HCT116 (cell line): ENCODE measurements around the gene PRR36. TPM values are rescaled to one million over a fixed set of nuclear protein-coding genes. Genes with fewer than 3 reads are reported as not detected.

ENCODE experiments used
- ATAC-seq: fragments of 200-7000 bp; cut with Tn5 transposase; 2 replicates; pipeline ENCODE4 v1.9.1; 2020; ENCODE audit warnings: mild to moderate bottlenecking, moderate library complexity
- BruUV-seq: library from RNA; stranded (reverse); fragments of 400-500 nt; replicated peaks from 2 replicates; lab custom pipeline; 2021; lab: Mats Ljungman, UMichigan
- CTCF ChIA-PET: fragments of 300-600 bp; sonication (Branson Sonifier 250); formaldehyde crosslinking; loops from one replicate; lab custom pipeline; 2021; ENCODE audit warnings: antibody characterized with exemption; lab: Charles Lee
- POLR2A ChIA-PET: fragments of 300-600, 350-600 bp; sonication (Branson Sonifier 250); formaldehyde crosslinking; loops from one replicate; lab custom pipeline; 2021; ENCODE audit warnings: antibody characterized with exemption; lab: Charles Lee
- RAD21 ChIA-PET, 2 experiments: fragments of 300-600 bp; sonication (Branson Sonifier 250); formaldehyde crosslinking; loops; one replicate each; lab custom pipeline; 2023; ENCODE audit warnings: low total read pairs in 2 of 2; ENCODE audit not compliant: uncharacterized antibody in 2 of 2, unreplicated experiment in 2 of 2, low non-redundant PET in 1 of 2; lab: Charles Lee
- DNase-seq: peaks from one replicate; pipeline ENCODE4 v3.0.0-alpha.2; 2010; ENCODE audit warnings: low read depth, low spot score
- H2AFZ ChIP-seq: fragments of 200-600 bp; shearing (Covaris generic), sonication (generic); 2 replicates; pipeline ENCODE4 v1.6.1; 2017; ENCODE audit warnings: low read depth, mixed run types, mixed read lengths, antibody characterized with exemption, low read length; ENCODE audit not compliant: poor library complexity, severe bottlenecking
- H3K27ac ChIP-seq: 2 replicates; pipeline ENCODE4 v1.5.1; 2012; ENCODE audit warnings: low read depth, low read length
- H3K27me3 ChIP-seq: fragments of 200-600 bp; sonication (generic); 2 replicates; pipeline ENCODE4 v1.6.1; 2016; ENCODE audit warnings: mixed run types, low read length, mixed read lengths; ENCODE audit not compliant: insufficient read depth
- H3K36me3 ChIP-seq, 2 experiments: fragments of 200-500 bp in 1 of 2; fragments of 200-600 bp in 1 of 2; sonication (Bioruptor generic) in 1 of 2; sonication (generic) in 1 of 2; 2 replicates each; pipeline versions ENCODE4 v1.5.1 to v1.6.1; 2014 to 2016; ENCODE audit warnings: low read length in 2 of 2, inconsistent platforms in 1 of 2, mixed read lengths in 1 of 2, mixed run types in 1 of 2; ENCODE audit not compliant: insufficient read depth in 2 of 2, control insufficient read depth in 1 of 2
- H3K4me1 ChIP-seq, 2 experiments: fragments of 200-600 bp in 1 of 2; sonication (generic) in 1 of 2; 2 replicates each; pipeline versions ENCODE4 v1.5.1 to v1.6.1; 2012 to 2017; ENCODE audit warnings: low read length in 2 of 2, inconsistent platforms in 1 of 2, mild to moderate bottlenecking in 1 of 2, mixed read lengths in 1 of 2, mixed run types in 1 of 2, moderate library complexity in 1 of 2; ENCODE audit not compliant: insufficient read depth in 2 of 2, control insufficient read depth in 1 of 2
- H3K4me2 ChIP-seq: fragments of 200-600 bp; sonication (generic); 2 replicates; pipeline ENCODE4 v1.6.1; 2017; ENCODE audit warnings: mixed run types, low read length, mixed read lengths
- H3K4me3 ChIP-seq, 2 experiments: fragments of 200-600 bp in 1 of 2; sonication (generic) in 1 of 2; replicated peaks in 1 of 2; 2 replicates each; pipeline ENCODE4 v1.5.1; 2011 to 2016; ENCODE audit warnings: low read length in 2 of 2, control low read depth in 1 of 2, low read depth in 1 of 2, mild to moderate bottlenecking in 1 of 2, mixed read lengths in 1 of 2, mixed run types in 1 of 2
- H3K79me2 ChIP-seq: fragments of 200-600 bp; sonication (generic); 2 replicates; pipeline ENCODE4 v1.6.1; 2017; ENCODE audit warnings: mild to moderate bottlenecking, mixed run types, low read length, moderate library complexity, mixed read lengths; ENCODE audit not compliant: insufficient read depth
- H3K9ac ChIP-seq: fragments of 200-600 bp; sonication (generic); 2 replicates; pipeline ENCODE4 v1.6.1; 2016; ENCODE audit warnings: low read length, mixed read lengths
- H3K9me2 ChIP-seq: fragments of 200-600 bp; sonication (generic), shearing (Covaris generic); 2 replicates; pipeline ENCODE4 v1.6.1; 2017; ENCODE audit warnings: mixed run types, mild to moderate bottlenecking, moderate library complexity; ENCODE audit not compliant: insufficient read depth
- H3K9me3 ChIP-seq, 2 experiments: fragments of 200-500 bp in 1 of 2; fragments of 200-600 bp in 1 of 2; sonication (Bioruptor generic) in 1 of 2; sonication (generic) in 1 of 2; 2 replicates each; pipeline ENCODE4 v1.6.1; 2014 to 2017; ENCODE audit warnings: low read length in 2 of 2, mixed read lengths in 2 of 2, inconsistent platforms in 1 of 2, low read depth in 1 of 2, mild to moderate bottlenecking in 1 of 2, mixed run types in 1 of 2, moderate library complexity in 1 of 2; ENCODE audit not compliant: control insufficient read depth in 1 of 2, insufficient read depth in 1 of 2
- H4K20me1 ChIP-seq: fragments of 200-600 bp; sonication (generic), shearing (Covaris generic); 2 replicates; pipeline ENCODE4 v1.6.1; 2017; ENCODE audit warnings: mixed run types, mild to moderate bottlenecking, moderate library complexity; ENCODE audit not compliant: insufficient read depth
- REST ChIP-seq: IDR thresholded peaks from 2 replicates; pipeline ENCODE4 v1.6.1; 2012; ENCODE audit warnings: low read depth
- SP1 ChIP-seq: IDR thresholded peaks from 2 replicates; pipeline ENCODE4 v1.6.1; 2012; ENCODE audit warnings: low read depth
- intact Hi-C: fragments of 100-400 bp; cut with micrococcal nuclease; formaldehyde crosslinking; loops from 2 replicates; pipeline ENCODE4 v1.10.0; 2022
- total RNA-seq: library from RNA; stranded (reverse); gene quantifications from one replicate; pipeline ENCODE4 v1.2.1, GENCODE V29; 2021; ENCODE audit not compliant: unreplicated experiment

Gene PRR36
- total RNA-seq, 1 experiment from 2014 or later = 7.5 TPM

- Histone ChIP-seq H3K36me3 (no peaks in the 10 kb centered on the region), H3K9ac (no peak overlapping the region), H3K27me3 (no peaks in the 10 kb centered on the region), H3K27ac (peak overlapping the region; percentile 58), H3K4me3 (no peak overlapping the region), H4K20me1 (no peaks in the 10 kb centered on the region), H3K9me2 (no peaks in the 10 kb centered on the region), H3K4me1 (peaks cover 28 to 70% of the 10 kb centered on the region in 2 experiments)
- CTCF ChIA-PET = no interaction called here
- ATAC-seq (no peak), DNase-seq (no peak)
- RAD21 ChIA-PET = no interaction called here
- POLR2A ChIA-PET = interaction anchor here (0.6 to 2.1 kb wide), 2 partner anchors 48 to 332 kb away, joined by 3 to 8 read pairs; partner anchors contain the start of gene SNAPC2
- TF ChIP-seq SP1 (0 out of 2 replicates have a peak, but pooled peaks have one; percentile 2), REST (no peak)
- TF ChIP-seq, all 23 proteins: peak for 1
- no peaks in the 10 kb centered on the region for H3K79me2 ChIP-seq
- no peaks in the 10 kb centered on the region for H3K9me3 ChIP-seq
- BruUV-seq = TSS peak; percentile 13
- intact Hi-C loops = no loop called here
- no peak overlapping the region for H2AFZ ChIP-seq
- peak overlapping the region; percentile 85 for H3K4me2 ChIP-seq
Measured at GRCh38 chr19:7872306-7873204, 1.6 kb downstream of the PRR36 start.
